RWPE1 (cell line): ENCODE measurements around the gene KCNH8.

Experiments used
- CTCF ChIA-PET: fragments of 350-600 bp; sonication (Branson Sonifier 250); formaldehyde crosslinking; extraction: SDS; loops from one replicate; lab custom pipeline; 2021; lab: Yijun Ruan, JAX
- POLR2A ChIA-PET: fragments of 400-600 bp; formaldehyde crosslinking; extraction: SDS; loops from one replicate; lab custom pipeline; 2020; ENCODE audit warnings: antibody characterized with exemption; ENCODE audit not compliant: low non-redundant PET; lab: Yijun Ruan, JAX
- DNase-seq: peaks from one replicate; pipeline ENCODE4 v3.0.0; 2012; ENCODE audit warnings: low spot score
- H3K27ac ChIP-seq: fragments of 450-650 bp; 2 replicates; pipeline ENCODE4 v1.5.1; 2017
- TF ChIP-seq, protein P1 (sequence below): fragments of 450-650 bp; conservative IDR thresholded peaks from 2 replicates; pipeline ENCODE4 v1.5.1; 2017; ENCODE audit warnings: low read depth, mild to moderate bottlenecking

Gene KCNH8

DNA sequence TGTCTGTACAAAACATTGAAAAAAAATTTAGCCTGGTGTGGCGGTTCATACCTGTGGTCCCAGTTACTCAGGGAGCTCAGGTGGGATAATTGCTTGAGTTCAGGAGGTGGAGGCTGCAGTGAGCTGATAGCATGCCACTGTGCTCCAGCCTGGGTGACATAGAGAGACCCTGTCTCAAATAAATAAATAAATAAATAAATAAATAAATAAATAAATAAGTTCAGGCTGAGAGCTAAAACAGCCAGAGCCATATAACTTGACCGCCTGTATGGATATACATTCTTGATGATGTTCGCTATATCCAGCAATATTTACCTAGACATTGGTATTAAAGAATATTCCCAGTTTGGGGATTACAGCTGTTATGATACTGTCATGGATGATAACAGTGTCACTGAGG is 146.9 kb downstream of the KCNH8 start:
- TF ChIP-seq, protein P1, sequence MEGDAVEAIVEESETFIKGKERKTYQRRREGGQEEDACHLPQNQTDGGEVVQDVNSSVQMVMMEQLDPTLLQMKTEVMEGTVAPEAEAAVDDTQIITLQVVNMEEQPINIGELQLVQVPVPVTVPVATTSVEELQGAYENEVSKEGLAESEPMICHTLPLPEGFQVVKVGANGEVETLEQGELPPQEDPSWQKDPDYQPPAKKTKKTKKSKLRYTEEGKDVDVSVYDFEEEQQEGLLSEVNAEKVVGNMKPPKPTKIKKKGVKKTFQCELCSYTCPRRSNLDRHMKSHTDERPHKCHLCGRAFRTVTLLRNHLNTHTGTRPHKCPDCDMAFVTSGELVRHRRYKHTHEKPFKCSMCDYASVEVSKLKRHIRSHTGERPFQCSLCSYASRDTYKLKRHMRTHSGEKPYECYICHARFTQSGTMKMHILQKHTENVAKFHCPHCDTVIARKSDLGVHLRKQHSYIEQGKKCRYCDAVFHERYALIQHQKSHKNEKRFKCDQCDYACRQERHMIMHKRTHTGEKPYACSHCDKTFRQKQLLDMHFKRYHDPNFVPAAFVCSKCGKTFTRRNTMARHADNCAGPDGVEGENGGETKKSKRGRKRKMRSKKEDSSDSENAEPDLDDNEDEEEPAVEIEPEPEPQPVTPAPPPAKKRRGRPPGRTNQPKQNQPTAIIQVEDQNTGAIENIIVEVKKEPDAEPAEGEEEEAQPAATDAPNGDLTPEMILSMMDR, result no peak
- no peak overlapping the region for H3K27ac ChIP-seq
- CTCF ChIA-PET, result no interaction called here
- POLR2A ChIA-PET, result no interaction called here
- no peak for DNase-seq

DNA sequence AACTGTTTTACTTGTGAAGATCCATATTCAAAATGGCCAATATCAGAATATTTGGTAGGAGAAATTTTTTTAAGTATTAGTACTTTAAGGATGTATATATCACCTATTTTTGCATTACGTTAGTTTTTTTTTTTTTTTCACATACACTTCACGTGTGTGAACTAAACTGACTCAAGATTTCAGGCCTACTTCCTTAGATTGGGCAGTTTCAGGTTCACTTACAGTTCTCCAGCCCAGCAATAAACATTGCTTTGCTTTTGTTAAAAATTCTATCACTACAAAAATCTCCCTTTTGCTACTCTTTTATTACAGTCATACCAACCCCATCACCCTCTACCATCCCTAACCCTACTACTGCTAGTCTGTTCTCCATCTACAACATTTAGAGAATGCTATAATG is 183.6 kb downstream of the KCNH8 start:
- H3K27ac ChIP-seq, result no peak overlapping the region
- no peak for DNase-seq
- ChIA-PET POLR2A (no interaction called here), CTCF (no interaction called here)
- TF ChIP-seq, protein P1, result no peak

DNA sequence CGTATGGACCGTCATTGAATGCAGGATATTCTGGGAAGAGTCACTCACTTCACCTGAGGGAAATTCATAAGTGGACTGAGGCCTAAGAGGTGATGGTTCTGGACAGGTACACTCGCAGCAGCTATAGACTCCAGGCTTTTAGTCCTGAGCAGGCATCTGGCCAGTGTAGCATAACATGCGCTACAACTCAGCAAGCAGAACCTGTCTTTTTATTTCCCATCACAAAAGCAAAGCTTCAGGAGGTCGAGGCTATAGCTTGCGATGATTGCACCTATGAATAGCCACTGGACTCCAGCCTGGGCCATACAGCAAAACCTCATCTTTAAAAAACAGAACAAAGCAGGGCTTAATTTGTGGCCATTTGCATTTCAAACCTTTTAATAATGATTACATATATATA is 185.8 kb downstream of the KCNH8 start:
- POLR2A ChIA-PET, result no interaction called here
- CTCF ChIA-PET, result no interaction called here
- no peak overlapping the region for H3K27ac ChIP-seq
- TF ChIP-seq, protein P1, result no peak
- DNase-seq, result no peak

DNA sequence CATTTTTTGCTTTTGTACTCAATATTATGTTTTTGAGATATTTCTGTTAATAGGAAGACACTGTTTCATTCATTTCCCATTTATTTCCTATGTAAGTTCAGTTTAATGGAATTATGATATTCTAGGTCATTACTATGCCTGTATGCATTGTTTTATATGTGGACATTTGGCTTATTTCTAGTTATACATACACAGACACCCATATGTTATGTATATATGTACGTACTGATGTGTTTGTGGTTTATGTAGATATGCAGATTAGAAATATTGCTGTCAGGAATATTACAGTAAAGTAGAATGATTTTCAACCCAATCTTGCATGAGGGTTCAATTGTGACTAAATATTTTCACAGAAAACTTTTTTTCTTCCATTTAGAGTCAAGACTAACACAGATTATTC is 190.5 kb downstream of the KCNH8 start:
- DNase-seq, result no peak
- CTCF ChIA-PET, result no interaction called here
- POLR2A ChIA-PET, result no interaction called here
- no peak overlapping the region for H3K27ac ChIP-seq
- TF ChIP-seq, protein P1, result no peak

DNA sequence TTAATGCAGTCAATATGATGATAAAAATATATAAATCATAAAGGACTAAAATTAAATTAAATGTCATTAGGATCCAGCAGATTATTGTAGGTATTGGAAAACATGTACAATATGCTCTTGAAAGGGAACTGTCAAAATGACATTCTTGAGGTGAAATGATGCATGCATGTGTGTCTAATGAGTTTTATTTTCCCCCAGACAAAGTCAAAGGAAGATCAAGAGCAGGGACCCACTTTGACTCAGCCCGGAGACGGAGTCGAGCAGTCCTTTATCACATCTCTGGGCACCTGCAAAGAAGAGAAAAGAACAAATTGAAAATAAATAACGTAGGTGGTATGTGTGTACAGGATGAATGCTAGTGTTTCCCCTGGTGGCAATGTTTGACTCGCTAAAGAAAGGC is 194.1 kb downstream of the KCNH8 start:
- TF ChIP-seq, protein P1, result no peak
- no peak overlapping the region for H3K27ac ChIP-seq
- POLR2A ChIA-PET, result no interaction called here
- no peak for DNase-seq
- CTCF ChIA-PET, result no interaction called here

DNA sequence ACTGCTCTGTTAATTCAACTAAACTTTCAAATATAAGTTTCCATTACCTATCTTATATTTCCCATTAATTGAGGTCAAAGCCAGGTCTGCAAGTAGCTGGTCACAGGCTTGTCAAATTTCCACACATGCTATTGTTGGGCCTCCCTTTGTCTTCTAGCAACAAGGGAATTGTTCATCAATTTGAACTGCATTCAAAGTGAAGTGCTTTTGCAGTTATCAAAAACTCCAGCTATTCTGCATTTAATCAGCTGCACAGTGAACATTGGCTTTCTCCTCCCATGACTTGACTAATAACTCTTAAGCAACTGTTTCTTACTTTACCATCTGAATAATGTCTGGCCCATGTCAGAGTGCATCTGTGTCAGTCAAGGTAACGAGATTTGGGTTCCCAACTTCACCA is 198.4 kb downstream of the KCNH8 start:
- TF ChIP-seq, protein P1, result no peak
- DNase-seq, result no peak
- no peak overlapping the region for H3K27ac ChIP-seq
- ChIA-PET POLR2A (no interaction called here), CTCF (no interaction called here)

DNA sequence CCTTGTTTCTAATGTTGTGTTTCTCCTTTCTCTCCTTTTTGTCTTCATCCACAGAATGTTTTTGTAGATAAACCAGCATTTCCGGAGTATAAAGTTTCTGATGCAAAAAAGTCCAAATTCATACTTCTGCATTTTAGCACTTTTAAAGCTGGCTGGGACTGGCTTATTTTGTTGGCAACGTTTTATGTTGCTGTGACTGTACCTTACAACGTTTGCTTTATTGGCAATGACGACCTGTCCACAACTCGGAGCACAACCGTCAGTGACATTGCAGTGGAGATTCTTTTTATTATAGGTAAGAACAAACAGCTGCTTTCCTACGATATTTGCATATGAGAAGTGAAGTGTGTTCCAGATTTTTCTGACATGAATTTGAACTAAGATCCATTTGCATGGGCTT is 199.4 kb downstream of the KCNH8 start:
- TF ChIP-seq, protein P1, result no peak
- no peak for DNase-seq
- POLR2A ChIA-PET, result no interaction called here
- CTCF ChIA-PET, result no interaction called here
- no peak overlapping the region for H3K27ac ChIP-seq
